MCF 10A (cell line): ENCODE measurements around the gene LMF2. TPM values are rescaled to one million over a fixed set of nuclear protein-coding genes. Genes with fewer than 3 reads are reported as not detected.

ENCODE experiments used
- BruUV-seq: library from RNA; stranded (reverse); fragments of 400-500 nt; replicated peaks from 2 replicates; lab custom pipeline; 2021; lab: Mats Ljungman, UMichigan
- CTCF ChIA-PET: fragments of 300-600 bp; sonication (Branson Sonifier 250); formaldehyde crosslinking; extraction: SDS; loops from one replicate; lab custom pipeline; 2021; ENCODE audit warnings: antibody characterized with exemption, inconsistent platforms; lab: Yijun Ruan, JAX
- POLR2A ChIA-PET: fragments of 300-600, 350-650 bp; sonication (Branson Sonifier 250); formaldehyde crosslinking; extraction: SDS; loops from one replicate; lab custom pipeline; 2020; ENCODE audit warnings: antibody characterized with exemption, inconsistent platforms; lab: Yijun Ruan, JAX
- DNase-seq: peaks from one replicate; pipeline ENCODE4 v3.0.0-alpha.2; 2018; ENCODE audit not compliant: unreplicated experiment
- H3K27ac Mint-ChIP-seq: one replicate; pipeline ENCODE4 v1.8.0; 2022; ENCODE audit warnings: mild to moderate bottlenecking, low read depth, mixed read lengths; ENCODE audit not compliant: unreplicated experiment
- H3K27me3 Mint-ChIP-seq: one replicate; pipeline ENCODE4 v1.8.0; 2022; ENCODE audit warnings: mixed read lengths; ENCODE audit not compliant: insufficient read depth, unreplicated experiment
- H3K36me3 Mint-ChIP-seq: one replicate; pipeline ENCODE4 v1.8.0; 2022; ENCODE audit warnings: mild to moderate bottlenecking, moderate library complexity, mixed read lengths; ENCODE audit not compliant: insufficient read depth, unreplicated experiment
- H3K4me1 Mint-ChIP-seq: one replicate; pipeline ENCODE4 v1.8.0; 2022; ENCODE audit warnings: mixed read lengths; ENCODE audit not compliant: insufficient read depth, unreplicated experiment
- H3K4me3 Mint-ChIP-seq: one replicate; pipeline ENCODE4 v1.8.0; 2022; ENCODE audit warnings: mild to moderate bottlenecking, moderate library complexity, mixed read lengths; ENCODE audit not compliant: unreplicated experiment
- H3K9me3 Mint-ChIP-seq: one replicate; pipeline ENCODE4 v1.8.0; 2022; ENCODE audit warnings: mixed read lengths; ENCODE audit not compliant: unreplicated experiment
- intact Hi-C: fragments of 100-400 bp; cut with micrococcal nuclease; formaldehyde crosslinking; loops from 2 replicates; pipeline ENCODE4 v1.14.1; 2022
- total RNA-seq: library from RNA; stranded (reverse); gene quantifications from 2 replicates; pipeline ENCODE4 v1.2.3, GENCODE V29; 2022
- TF ChIP-seq, protein P1 (sequence below): fragments of 200-600 bp; IDR thresholded peaks from one replicate; pipeline ENCODE4 v1.8.0; 2022; ENCODE audit warnings: antibody characterized with exemption, mild to moderate bottlenecking; ENCODE audit not compliant: unreplicated experiment

Gene LMF2
- total RNA-seq, 1 experiment from 2014 or later = 50.9 TPM

- no peaks in the 10 kb centered on the region for H3K36me3 Mint-ChIP-seq
- no peaks in the 10 kb centered on the region for H3K27me3 Mint-ChIP-seq
- no TSS peak for BruUV-seq
- DNase-seq = no peak
- intact Hi-C loops = loop anchor here (5.0 kb wide), 1 partner anchor 118 kb away; no protein-coding TSS in a partner anchor
- TF ChIP-seq, protein P1, sequence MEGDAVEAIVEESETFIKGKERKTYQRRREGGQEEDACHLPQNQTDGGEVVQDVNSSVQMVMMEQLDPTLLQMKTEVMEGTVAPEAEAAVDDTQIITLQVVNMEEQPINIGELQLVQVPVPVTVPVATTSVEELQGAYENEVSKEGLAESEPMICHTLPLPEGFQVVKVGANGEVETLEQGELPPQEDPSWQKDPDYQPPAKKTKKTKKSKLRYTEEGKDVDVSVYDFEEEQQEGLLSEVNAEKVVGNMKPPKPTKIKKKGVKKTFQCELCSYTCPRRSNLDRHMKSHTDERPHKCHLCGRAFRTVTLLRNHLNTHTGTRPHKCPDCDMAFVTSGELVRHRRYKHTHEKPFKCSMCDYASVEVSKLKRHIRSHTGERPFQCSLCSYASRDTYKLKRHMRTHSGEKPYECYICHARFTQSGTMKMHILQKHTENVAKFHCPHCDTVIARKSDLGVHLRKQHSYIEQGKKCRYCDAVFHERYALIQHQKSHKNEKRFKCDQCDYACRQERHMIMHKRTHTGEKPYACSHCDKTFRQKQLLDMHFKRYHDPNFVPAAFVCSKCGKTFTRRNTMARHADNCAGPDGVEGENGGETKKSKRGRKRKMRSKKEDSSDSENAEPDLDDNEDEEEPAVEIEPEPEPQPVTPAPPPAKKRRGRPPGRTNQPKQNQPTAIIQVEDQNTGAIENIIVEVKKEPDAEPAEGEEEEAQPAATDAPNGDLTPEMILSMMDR = no peak
- ChIA-PET CTCF (interaction anchor here (0.6 kb wide), 2 partner anchors 88 to 115 kb away, joined by 3 to 4 read pairs; no protein-coding TSS in a partner anchor), POLR2A (interaction anchor here (1.0 kb wide), 1 partner anchor 20 kb away, joined by 3 read pairs; no protein-coding TSS in a partner anchor)
- peaks cover 11% of the 10 kb centered on the region for H3K4me1 Mint-ChIP-seq
- no peak overlapping the region for H3K27ac Mint-ChIP-seq
- H3K9me3 Mint-ChIP-seq = no peaks in the 10 kb centered on the region
- H3K4me3 Mint-ChIP-seq = no peak overlapping the region
Observed at GRCh38 chr22:50504369-50505211, 2.9 kb downstream of the LMF2 start.

DNA sequence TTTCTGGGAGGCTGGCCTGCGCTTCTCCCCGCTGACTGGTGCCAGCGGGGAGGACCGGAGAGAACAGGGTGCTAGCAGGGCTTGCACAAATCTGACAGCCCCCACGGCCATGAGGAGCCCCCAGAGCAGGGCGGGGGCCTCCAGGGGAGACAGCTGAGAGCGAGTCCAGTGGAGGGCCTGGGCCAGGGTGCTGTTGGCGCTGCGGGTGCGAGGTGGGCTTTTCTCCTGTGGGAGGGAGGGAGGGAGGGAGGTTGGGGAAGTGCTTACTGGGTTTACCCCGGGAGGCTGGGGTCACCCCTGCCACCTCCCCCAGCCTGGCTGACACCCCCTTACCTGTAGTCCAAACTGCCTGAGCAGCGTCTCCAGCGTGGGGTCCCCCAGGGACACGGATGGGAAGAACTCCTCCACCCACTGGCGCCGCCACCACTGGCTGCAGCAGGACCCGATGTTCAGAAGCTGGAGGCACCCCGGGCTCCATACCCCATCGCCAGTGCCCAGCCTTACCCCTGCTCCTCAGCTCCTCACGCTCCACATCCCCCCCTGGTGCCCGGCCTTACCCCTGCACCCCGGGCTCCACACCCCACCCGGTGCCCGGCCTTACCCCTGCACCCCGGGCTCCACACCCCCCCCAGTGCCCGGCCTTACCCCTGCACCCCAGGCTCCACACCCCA is 3.9 kb downstream of the LMF2 start:
- no peaks in the 10 kb centered on the region for H3K36me3 Mint-ChIP-seq
- BruUV-seq = no TSS peak
- H3K4me3 Mint-ChIP-seq = no peak overlapping the region
- CTCF ChIA-PET = interaction anchor here (0.6 kb wide), 2 partner anchors 74 to 199 kb away, joined by 3 read pairs; no protein-coding TSS in a partner anchor
- H3K27ac Mint-ChIP-seq = no peak overlapping the region
- H3K9me3 Mint-ChIP-seq = no peaks in the 10 kb centered on the region
- TF ChIP-seq, protein P1 = no peak
- no peak for DNase-seq
- POLR2A ChIA-PET = no interaction called here
- intact Hi-C loops = no loop called here
- H3K27me3 Mint-ChIP-seq = no peaks in the 10 kb centered on the region
- H3K4me1 Mint-ChIP-seq = peaks cover 5% of the 10 kb centered on the region

DNA sequence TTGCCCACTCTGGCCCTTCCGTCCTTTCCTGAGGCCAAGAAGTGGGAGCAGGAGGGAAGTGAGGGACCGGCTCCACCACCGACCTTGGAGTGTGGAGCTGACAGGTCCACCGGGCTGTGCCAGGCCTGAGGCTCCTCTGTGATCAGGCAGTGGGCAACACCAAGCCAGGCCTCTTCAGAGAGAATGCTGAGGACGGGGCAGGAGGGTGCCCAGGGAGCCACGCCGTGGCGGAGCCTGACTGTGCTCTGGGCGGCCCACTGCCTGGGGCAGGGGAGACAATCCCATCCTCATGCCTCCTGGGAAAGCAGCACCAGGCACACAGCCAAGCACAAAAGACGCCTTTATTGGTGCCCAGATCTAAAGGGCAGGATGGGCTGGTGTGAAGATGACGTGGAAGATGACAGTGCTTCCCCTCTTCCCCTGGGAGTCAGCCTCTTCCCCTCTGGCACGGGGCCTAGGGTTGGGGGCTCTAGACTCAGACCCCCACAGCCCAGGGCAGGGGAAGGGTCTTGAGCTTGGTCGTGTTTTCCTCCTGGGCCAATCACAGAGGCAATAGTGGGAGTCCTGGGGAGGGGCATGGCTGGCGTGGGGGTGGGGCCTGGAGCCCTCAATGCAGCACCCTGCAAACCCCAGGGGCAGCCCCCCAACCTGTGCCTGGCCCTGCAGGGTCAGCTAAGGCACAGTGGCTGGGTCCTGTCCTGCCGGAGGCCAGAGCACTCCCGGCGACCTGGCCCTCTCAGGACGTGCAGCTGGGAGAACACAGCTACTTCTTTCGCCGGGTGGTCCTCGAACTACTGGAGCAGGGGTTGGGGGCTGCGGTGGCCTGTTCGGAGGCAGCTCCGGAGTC is 4.7 kb downstream of the LMF2 start:
- ChIA-PET CTCF (interaction anchor here (0.6 to 1.9 kb wide), 2 partner anchors 60 to 74 kb away, joined by 3 to 7 read pairs; partner anchors contain the start of gene SYCE3), POLR2A (no interaction called here)
- Mint-ChIP-seq H3K27me3 (no peaks in the 10 kb centered on the region), H3K27ac (no peak overlapping the region), H3K4me3 (no peak overlapping the region), H3K9me3 (no peaks in the 10 kb centered on the region), H3K36me3 (no peaks in the 10 kb centered on the region), H3K4me1 (peaks cover 7% of the 10 kb centered on the region)
- no peak for DNase-seq
- intact Hi-C loops = no loop called here
- BruUV-seq = TSS peak; percentile 42
- TF ChIP-seq, protein P1 = no peak
